ENCODE data around the gene TWNK. TPM values are rescaled to one million over a fixed set of nuclear protein-coding genes. Genes with fewer than 3 reads are reported as not detected.

TWNK gene
- total RNA-seq, 4 donors from 2014 or later = 8.3 to 10.8 (median 8.9) TPM

DNA sequence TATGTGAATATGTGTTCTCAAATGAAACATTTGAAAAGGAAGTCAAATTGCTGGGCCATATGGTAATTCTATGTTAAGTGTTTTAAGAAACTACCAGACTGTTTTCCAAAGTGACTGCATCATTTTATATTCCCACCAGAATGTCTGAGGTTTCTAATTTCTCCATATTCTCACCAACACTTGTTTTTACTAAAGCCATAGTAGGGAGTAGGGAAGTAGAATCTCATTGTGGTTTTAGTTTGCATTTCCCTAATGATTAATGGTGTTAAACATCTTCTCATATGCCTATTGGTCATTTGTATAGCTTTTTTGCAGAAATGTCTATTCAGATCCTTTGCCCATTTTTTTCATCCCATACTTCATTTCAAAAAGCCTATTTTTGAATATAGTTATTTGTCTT, 27.1 kb upstream of the TWNK start:
- Histone ChIP-seq H3K4me1 (no peaks in the 10 kb centered on the region), H3K9me3 (no peaks in the 10 kb centered on the region), H3K4me3 (no peak overlapping the region), H3K27ac (no peak overlapping the region), H3K27me3 (no peaks in the 10 kb centered on the region), H3K36me3 (peaks cover 4 to 97% of the 10 kb centered on the region in 2 donors)
- TF ChIP-seq EP300 (IDR thresholded peaks at IDR 0.05) = no peak
- TF ChIP-seq POLR2A (IDR thresholded peaks at IDR 0.05) = no peak
- no peak for TF ChIP-seq POLR2AphosphoS5 (IDR thresholded peaks at IDR 0.05)
- TF ChIP-seq, protein P1, sequence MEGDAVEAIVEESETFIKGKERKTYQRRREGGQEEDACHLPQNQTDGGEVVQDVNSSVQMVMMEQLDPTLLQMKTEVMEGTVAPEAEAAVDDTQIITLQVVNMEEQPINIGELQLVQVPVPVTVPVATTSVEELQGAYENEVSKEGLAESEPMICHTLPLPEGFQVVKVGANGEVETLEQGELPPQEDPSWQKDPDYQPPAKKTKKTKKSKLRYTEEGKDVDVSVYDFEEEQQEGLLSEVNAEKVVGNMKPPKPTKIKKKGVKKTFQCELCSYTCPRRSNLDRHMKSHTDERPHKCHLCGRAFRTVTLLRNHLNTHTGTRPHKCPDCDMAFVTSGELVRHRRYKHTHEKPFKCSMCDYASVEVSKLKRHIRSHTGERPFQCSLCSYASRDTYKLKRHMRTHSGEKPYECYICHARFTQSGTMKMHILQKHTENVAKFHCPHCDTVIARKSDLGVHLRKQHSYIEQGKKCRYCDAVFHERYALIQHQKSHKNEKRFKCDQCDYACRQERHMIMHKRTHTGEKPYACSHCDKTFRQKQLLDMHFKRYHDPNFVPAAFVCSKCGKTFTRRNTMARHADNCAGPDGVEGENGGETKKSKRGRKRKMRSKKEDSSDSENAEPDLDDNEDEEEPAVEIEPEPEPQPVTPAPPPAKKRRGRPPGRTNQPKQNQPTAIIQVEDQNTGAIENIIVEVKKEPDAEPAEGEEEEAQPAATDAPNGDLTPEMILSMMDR (IDR thresholded peaks at IDR 0.05) = no peak
- ATAC-seq = no peak

DNA sequence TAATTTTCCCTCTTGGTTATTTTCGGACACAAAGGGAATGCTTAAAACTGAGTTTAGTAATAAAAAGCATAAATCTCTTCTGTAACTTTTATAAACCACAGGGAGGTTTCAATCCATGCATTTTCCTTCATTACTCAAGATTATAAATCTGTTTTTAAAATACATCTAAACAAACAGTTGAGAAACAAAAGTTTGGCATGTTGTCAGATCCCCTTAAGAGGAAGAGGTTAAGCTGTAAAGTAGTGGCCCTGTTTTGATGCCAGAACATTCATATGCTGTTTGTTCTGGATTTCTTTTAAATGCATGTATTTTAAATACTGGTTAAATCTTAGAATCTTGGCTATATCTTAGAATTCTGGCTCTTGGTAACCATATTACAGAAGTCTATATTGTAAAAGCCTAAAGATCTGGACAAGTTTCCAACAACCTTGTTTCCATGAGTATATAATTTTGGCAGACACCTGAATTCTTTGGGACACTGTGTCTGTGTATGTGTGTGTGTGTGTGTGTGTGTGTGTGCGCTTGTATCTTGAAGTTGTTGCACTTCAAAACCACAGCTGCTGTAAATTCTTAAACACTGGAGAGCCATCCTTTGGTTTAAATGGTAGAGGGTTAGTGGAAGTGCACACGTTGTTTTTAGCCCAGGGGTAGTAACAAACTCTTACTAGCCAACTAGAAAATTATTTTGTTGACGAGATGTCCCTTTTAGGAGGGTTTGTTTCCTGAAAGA, 24.8 kb upstream of the TWNK start:
- no peak for TF ChIP-seq POLR2A (IDR thresholded peaks at IDR 0.05)
- TF ChIP-seq POLR2AphosphoS5 (IDR thresholded peaks at IDR 0.05) = no peak
- TF ChIP-seq, protein P1 (IDR thresholded peaks at IDR 0.05) = no peak
- TF ChIP-seq EP300 (IDR thresholded peaks at IDR 0.05) = no peak
- ATAC-seq = no peak
- Histone ChIP-seq H3K27me3 (no peaks in the 10 kb centered on the region), H3K4me3 (no peak overlapping the region), H3K4me1 (no peaks in the 10 kb centered on the region), H3K9me3 (no peaks in the 10 kb centered on the region), H3K27ac (no peak overlapping the region), H3K36me3 (peaks cover 4 to 91% of the 10 kb centered on the region in 2 donors)
- WGBS, 2 donors (ENCODE audit: low coverage in 1 of 2) = 70 to 81% methylated on average over 2 to 4 of the region's 4 CpGs

DNA sequence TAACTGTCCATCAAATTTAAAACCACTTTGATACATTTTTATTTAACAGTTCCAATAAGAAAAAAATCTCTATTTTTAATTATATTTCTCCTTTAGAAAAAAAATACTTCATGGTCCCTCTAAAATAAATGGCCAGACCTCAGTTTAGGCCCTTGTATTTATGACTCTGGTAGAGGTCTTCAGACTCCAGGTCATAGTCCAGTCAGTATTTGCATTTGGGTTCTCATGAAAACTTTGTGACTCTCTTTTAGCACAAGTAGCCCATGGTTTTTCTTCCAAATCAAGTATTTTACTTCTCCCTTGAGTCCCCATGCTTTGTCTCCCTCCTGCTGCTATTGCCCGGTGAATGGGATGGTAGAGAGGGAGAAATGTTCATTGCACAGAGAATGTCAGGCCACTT, 23.5 kb upstream of the TWNK start:
- no peaks in the 10 kb centered on the region for H3K27me3 ChIP-seq
- no peaks in the 10 kb centered on the region for H3K9me3 ChIP-seq
- H3K36me3 ChIP-seq = peaks cover 4 to 78% of the 10 kb centered on the region in 2 donors
- WGBS, 2 donors (ENCODE audit: low coverage in 1 of 2) = 100% methylated on average over 1 of the region's 1 CpG; no CpG with 5 or more reads in 1 of the 2 donors
- H3K4me1 ChIP-seq = peaks cover 0 to 6% (median 4%) of the 10 kb centered on the region in 3 donors
- H3K27ac ChIP-seq = no peak overlapping the region
- no peak for ATAC-seq
- no peak for TF ChIP-seq POLR2A (IDR thresholded peaks at IDR 0.05)
- TF ChIP-seq EP300 (IDR thresholded peaks at IDR 0.05) = no peak
- no peak for TF ChIP-seq POLR2AphosphoS5 (IDR thresholded peaks at IDR 0.05)
- TF ChIP-seq, protein P1 (IDR thresholded peaks at IDR 0.05) = no peak
- H3K4me3 ChIP-seq = no peak overlapping the region

DNA sequence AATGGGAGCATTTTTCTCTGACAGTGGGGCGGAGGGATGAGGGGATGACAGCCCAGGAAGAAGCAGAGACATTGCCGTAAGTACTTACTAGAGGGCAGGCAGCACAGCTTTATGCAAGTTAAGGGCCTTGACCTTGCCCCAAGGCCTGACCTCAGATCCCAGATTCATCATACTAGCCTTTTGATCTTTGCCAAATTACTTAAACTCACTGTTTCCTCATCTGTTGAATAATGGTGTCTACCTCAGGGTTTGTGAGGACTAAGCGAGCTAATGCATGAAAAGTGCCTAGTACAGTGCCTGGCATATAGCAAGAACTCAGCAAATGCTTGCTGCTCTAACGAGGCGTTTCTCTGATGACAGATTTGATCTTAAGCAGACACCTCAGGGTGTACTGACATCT, 21.5 kb upstream of the TWNK start:
- peaks cover 0 to 58% of the 10 kb centered on the region in 2 donors for H3K36me3 ChIP-seq
- no peak for ATAC-seq
- no peaks in the 10 kb centered on the region for H3K9me3 ChIP-seq
- 65 to 72% methylated on average over 4 to 5 of the region's 5 CpGs for WGBS, 2 donors (ENCODE audit: low coverage in 1 of 2)
- H3K4me1 ChIP-seq = peaks cover 0 to 21% (median 11%) of the 10 kb centered on the region in 3 donors
- H3K4me3 ChIP-seq = no peak overlapping the region
- H3K27ac ChIP-seq = no peak overlapping the region
- TF ChIP-seq EP300 (IDR thresholded peaks at IDR 0.05) = no peak
- TF ChIP-seq POLR2A (IDR thresholded peaks at IDR 0.05) = no peak
- TF ChIP-seq, protein P1 (IDR thresholded peaks at IDR 0.05) = no peak
- no peak for TF ChIP-seq POLR2AphosphoS5 (IDR thresholded peaks at IDR 0.05)
- no peaks in the 10 kb centered on the region for H3K27me3 ChIP-seq

DNA sequence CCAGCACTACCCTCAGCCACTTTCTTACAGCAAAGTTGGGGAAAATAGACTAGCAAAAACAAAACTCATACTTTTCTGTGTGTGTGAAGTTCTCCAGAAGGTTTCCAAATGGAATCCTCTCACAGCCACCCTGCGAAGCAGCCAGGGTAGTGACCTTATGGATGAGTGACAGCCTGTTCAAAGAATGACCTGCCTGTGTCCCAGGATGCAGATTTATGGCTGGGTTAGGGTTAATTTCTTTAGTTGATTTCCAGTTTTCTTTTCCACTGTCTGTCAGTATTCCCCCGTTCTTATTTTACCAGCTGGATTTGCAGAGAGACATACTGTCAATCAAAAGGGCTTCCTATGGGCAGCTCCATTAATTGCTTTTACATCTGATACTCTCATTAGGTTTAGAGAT, 20.5 kb upstream of the TWNK start:
- ATAC-seq = no peak
- Histone ChIP-seq H3K36me3 (peaks cover 0 to 49% of the 10 kb centered on the region in 2 donors), H3K27me3 (no peaks in the 10 kb centered on the region), H3K4me1 (peaks cover 0 to 21% (median 11%) of the 10 kb centered on the region in 3 donors), H3K27ac (no peak overlapping the region), H3K9me3 (no peaks in the 10 kb centered on the region), H3K4me3 (no peak overlapping the region)
- TF ChIP-seq, protein P1 (IDR thresholded peaks at IDR 0.05) = no peak
- TF ChIP-seq EP300 (IDR thresholded peaks at IDR 0.05) (no peak), POLR2A (IDR thresholded peaks at IDR 0.05) (no peak), POLR2AphosphoS5 (IDR thresholded peaks at IDR 0.05) (no peak)
- 42 to 86% methylated on average over 1 to 2 of the region's 2 CpGs for WGBS, 2 donors (ENCODE audit: low coverage in 1 of 2)

Data from gastroesophageal sphincter (tissue), 4 donors.